NCI-H2107 treated with DMSO at 0.1 percent for 48 hours (cell line): ENCODE results near the gene ALKBH8.
"Not testable (repeated sequence)": the region's sequence is repeated elsewhere in the genome, so short reads cannot be mapped to it uniquely, and the experiment has no call there.

ENCODE experiments used
- DNase-seq: peaks from one replicate; lab custom pipeline; 2025; ENCODE audit not compliant: unreplicated experiment; lab: John Stamatoyannopoulos, UW

ALKBH8 gene

DNA sequence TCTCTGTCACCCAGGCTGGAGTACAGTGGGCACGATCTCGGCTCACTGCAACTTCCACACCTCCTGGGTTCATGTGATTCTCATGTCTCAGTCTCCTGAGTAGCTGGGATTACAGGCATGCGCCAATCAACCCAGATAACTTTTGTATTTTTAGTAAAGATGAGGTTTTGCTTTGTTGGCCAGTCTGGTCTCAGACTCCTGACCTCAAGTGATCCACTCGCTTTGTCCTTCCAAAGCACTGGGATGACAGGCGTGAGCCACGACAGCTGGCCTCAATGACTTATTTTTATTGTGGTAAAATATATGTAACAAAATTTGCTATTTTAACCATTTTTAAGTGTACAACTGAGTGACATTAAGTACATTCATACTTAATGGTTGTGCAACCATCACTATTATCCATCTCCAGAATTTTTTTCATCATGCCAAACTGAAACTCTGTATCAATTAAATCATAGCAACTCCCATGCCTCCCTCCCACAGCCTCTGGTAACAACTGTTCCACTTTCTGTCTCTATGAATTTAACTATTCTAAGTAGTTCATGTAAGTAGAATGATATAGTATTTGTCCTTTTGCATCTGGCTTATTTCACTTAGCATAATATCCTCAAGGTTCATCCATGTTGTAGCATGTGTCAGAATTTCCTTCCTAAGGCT, 57.2 kb downstream of the ALKBH8 start:
- no peak for DNase-seq

- no peak for DNase-seq
Observed at GRCh38 chr11:107505647-107506225, 59.8 kb downstream of the ALKBH8 start.

GRCh38 chr11:107504981-107505380, 60.6 kb downstream of the ALKBH8 start:
- no peak for DNase-seq

DNA sequence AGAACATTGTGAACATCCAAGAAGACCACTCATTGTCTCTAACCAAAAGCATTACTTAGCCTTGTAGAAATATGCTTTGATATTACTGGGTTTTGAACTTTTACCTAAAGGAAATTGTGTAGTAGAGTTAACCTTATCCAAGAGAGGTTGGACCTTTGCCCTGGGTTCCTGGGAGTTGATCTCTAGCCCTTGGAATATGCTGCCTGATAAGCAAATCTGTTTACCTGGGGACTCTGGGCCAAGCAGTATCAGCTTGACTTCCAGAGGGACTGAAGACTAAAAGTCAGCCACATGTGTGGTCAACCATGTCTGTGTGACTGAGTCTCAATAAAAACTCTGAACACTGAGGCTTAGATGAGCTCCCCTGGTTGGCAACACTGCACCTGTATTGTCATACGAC, 63.8 kb downstream of the ALKBH8 start:
- no peak for DNase-seq

DNA sequence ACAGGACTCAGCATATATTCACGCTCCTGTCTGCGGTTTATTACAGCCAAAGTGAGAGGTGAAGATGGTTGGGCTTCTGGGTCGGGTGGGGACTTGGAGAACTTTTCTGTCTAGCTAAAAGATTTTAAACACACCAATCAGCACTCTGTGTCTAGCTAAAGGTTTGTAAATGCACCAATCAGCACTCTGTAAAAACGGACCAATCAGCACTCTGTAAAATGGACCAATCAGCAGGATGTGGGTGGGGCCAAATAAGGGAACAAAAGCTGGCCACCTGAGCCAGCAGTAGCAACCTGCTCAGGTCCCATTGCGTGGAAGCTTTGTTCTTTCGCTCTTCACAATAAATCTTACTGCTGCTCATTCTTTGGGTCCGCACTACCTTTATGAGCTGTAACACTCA, 68.2 kb downstream of the ALKBH8 start:
- DNase-seq, result not testable (repeated sequence)

- no peak for DNase-seq
Observed at GRCh38 chr11:107496011-107496410, 69.5 kb downstream of the ALKBH8 start.

DNA sequence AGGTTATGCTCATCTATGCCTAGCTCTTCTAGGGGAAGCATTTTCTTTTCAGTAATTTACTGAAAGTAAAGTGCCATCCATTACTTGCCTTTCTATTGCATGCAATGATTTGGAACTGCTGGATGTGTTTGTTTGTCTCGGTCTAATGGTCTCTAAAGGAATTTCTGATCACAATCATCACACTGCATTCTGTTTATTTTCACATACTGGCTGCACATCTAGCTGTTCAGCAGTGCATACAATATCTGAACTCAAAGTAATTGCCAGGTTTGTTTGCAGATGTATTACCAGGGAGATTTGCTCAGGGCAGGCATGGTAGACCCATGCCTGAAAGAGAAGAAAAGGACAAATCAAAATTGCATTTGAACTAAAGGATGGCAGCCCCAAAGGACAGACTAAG, 71.5 kb downstream of the ALKBH8 start:
- no peak for DNase-seq

- no peak for DNase-seq
Observed at GRCh38 chr11:107493117-107493516, 72.4 kb downstream of the ALKBH8 start.

DNA sequence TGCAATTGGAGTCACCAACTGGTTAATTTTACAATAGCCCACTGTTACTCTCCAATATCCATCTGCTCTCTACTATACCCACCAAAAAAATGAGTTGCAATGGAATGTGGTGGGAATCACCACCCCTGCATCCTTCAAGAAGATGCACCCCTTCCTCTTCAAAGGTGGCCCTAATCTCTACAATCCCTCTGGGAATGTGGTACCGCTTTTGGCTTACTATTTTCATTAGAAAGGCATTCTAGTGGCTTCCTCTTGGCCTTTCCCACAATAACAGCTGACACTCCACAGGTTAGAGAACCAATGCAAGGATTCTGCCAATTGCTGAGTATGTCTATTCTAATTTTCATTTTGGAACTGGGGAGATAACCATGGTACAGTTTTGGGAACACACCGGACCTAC, 74.7 kb downstream of the ALKBH8 start:
- DNase-seq, result no peak

- no peak for DNase-seq
Observed at GRCh38 chr11:107482234-107482633, 83.3 kb downstream of the ALKBH8 start.

GRCh38 chr11:107478922-107479321, 86.6 kb downstream of the ALKBH8 start:
- DNase-seq, result no peak

DNA sequence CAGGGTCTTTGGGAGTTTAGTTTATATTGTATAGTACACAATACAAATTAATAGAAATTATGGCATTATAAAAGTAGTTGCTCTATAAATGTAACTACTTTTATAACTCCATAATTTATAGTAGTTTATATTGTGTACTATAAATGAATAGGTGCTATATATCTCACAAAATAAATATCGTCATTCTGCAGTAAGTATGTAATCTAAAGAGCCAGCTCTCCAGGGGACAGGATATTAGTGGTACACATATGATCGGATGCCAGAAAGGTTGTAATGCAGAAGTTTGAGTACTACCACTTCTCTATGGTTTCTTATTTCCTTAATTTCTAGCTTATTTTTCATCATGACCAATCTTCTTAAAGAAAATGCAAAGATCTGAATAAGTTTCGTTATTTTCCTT, 87.7 kb downstream of the ALKBH8 start:
- no peak for DNase-seq

GRCh38 chr11:107473792-107474191, 91.7 kb downstream of the ALKBH8 start:
- DNase-seq, result no peak

GRCh38 chr11:107472966-107473365, 92.6 kb downstream of the ALKBH8 start:
- DNase-seq, result no peak

DNA sequence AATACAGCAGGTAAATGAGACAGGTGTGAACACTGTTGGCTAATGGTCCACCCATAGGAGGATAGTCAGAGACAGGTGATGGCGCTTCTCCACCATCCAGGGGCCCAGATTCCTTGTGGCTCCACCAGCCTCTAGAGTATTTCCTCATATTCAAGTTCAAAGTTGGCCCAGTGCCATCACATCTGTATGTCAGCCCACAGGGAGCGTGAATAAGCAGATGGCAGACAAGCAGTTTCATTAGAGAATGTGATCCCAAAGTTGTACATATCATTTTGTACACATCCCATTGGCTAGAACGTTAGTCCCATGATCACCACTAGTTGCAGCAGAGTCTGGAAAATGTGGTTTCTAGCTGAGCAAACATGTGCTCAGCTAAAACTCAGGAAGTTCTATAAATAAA, 96.9 kb downstream of the ALKBH8 start:
- no peak for DNase-seq

GRCh38 chr11:107467696-107468095, 97.8 kb downstream of the ALKBH8 start:
- DNase-seq, result no peak

DNA sequence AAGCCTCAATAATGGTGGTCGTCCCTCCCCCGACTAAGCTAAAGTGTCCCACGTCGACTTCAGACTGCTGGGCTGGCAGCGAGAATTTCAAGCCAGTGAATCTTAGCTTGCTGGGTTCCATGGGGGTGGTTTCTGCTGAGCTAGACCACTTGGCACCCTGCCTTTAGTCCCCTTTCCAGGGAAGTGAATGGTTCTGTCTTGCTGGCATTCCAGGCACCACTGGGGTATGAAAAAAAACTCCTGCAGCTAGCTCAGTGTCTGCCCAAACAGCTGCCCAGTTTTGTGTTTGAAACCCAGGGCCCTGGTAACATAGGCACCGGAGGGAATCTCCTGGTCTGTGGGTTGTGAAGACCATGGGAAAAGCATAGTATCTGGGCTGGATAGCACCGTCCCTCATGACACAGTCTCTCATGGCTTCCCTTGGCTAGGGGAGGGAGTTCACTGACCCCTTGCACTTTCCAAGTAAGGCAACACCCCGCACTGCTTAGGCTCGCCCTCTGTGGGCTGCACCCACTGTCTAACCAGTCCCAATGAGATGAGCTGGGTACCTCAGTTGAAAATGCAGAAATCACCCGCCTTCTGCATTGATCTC, 99.2 kb downstream of the ALKBH8 start:
- DNase-seq, result not testable (repeated sequence)

GRCh38 chr11:107457558-107458271, 107.8 kb downstream of the ALKBH8 start, which contains the start of gene CWF19L2:
Gene CWF19L2, minus strand, starts transcription at chr11:107457825. Its CDS starts 9 bp downstream, at chr11:107457816.
- peak; percentile 90 for DNase-seq

- DNase-seq, result no peak
Observed at GRCh38 chr11:107457205-107457557, 108.4 kb downstream of the ALKBH8 start.

- no peak for DNase-seq
Observed at GRCh38 chr11:107453594-107454286, 111.8 kb downstream of the ALKBH8 start.
